WTC11 (cell line): ENCODE measurements around the gene LIMS1. TPM values are rescaled to one million over a fixed set of nuclear protein-coding genes. Genes with fewer than 3 reads are reported as not detected.

ENCODE experiments used
- ATAC-seq: fragments of 200-7000 bp; cut with Tn5 transposase; 2 replicates; pipeline ENCODE4 v1.10.0; 2021; ENCODE audit warnings: mild to moderate bottlenecking, moderate library complexity
- CTCF ChIA-PET: fragments of 300-600 bp; sonication (Branson Sonifier 250); formaldehyde crosslinking; loops from one replicate; lab custom pipeline; 2021; ENCODE audit warnings: antibody characterized with exemption; lab: Charles Lee
- POLR2A ChIA-PET: fragments of 350-600 bp; sonication (Branson Sonifier 250); formaldehyde crosslinking; loops from one replicate; lab custom pipeline; 2021; ENCODE audit warnings: antibody characterized with exemption; lab: Charles Lee
- DNase-seq: peaks from one replicate; pipeline ENCODE4 v3.0.0; 2021; ENCODE audit warnings: low spot score
- H3K27ac Mint-ChIP-seq: 2 replicates; pipeline ENCODE4 v1.8.0; 2021; ENCODE audit warnings: mixed read lengths
- H3K27me3 Mint-ChIP-seq: 2 replicates; pipeline ENCODE4 v1.8.0; 2021; ENCODE audit warnings: low read depth, mild to moderate bottlenecking, moderate library complexity, mixed read lengths
- H3K36me3 Mint-ChIP-seq: 2 replicates; pipeline ENCODE4 v1.8.0; 2021; ENCODE audit warnings: mixed read lengths
- H3K4me1 Mint-ChIP-seq: 2 replicates; pipeline ENCODE4 v1.8.0; 2022; ENCODE audit warnings: mixed read lengths
- H3K4me3 Mint-ChIP-seq: 2 replicates; pipeline ENCODE4 v1.8.0; 2021; ENCODE audit warnings: mild to moderate bottlenecking, moderate library complexity, mixed read lengths
- H3K9me3 Mint-ChIP-seq: 2 replicates; pipeline ENCODE4 v1.8.0; 2021; ENCODE audit warnings: mixed read lengths
- AFF4 ChIP-seq: sonication (generic); formaldehyde crosslinking; IDR thresholded peaks from 2 replicates; pipeline ENCODE4 v1.8.1; 2023; ENCODE audit warnings: mild to moderate bottlenecking, missing genetic modification reagents, borderline replicate concordance
- ATF3 ChIP-seq: sonication (generic); formaldehyde crosslinking; conservative IDR thresholded peaks from 2 replicates; pipeline ENCODE4 v1.8.1; 2022; ENCODE audit warnings: mild to moderate bottlenecking, missing genetic modification reagents
- EMX1 ChIP-seq: fragments of 250-450 bp; sonication (Bioruptor Pico); IDR thresholded peaks from 2 replicates; pipeline ENCODE4 v1.8.0; 2021; ENCODE audit warnings: mild to moderate bottlenecking
- GTF2I ChIP-seq: fragments of 250-450 bp; sonication (Bioruptor Pico); conservative IDR thresholded peaks from 2 replicates; pipeline ENCODE4 v1.4.0; 2021; ENCODE audit warnings: mild to moderate bottlenecking
- IRF2 ChIP-seq: sonication (generic); formaldehyde crosslinking; IDR thresholded peaks from 2 replicates; pipeline ENCODE4 v1.8.0; 2022; ENCODE audit warnings: low read depth, missing genetic modification reagents, borderline replicate concordance
- MYBL2 ChIP-seq: sonication (generic); formaldehyde crosslinking; IDR thresholded peaks from 2 replicates; pipeline ENCODE4 v1.8.1; 2023; ENCODE audit warnings: mild to moderate bottlenecking, moderate library complexity, missing genetic modification reagents
- NFE2L1 ChIP-seq: sonication (generic); formaldehyde crosslinking; IDR thresholded peaks from 2 replicates; pipeline ENCODE4 v1.8.1; 2023; ENCODE audit warnings: missing genetic modification reagents
- SMAD3 ChIP-seq: sonication (generic); formaldehyde crosslinking; IDR thresholded peaks from 2 replicates; pipeline ENCODE4 v1.8.0; 2022; ENCODE audit warnings: missing genetic modification reagents, mild to moderate bottlenecking, borderline replicate concordance
- SMAD4 ChIP-seq: sonication (generic); formaldehyde crosslinking; IDR thresholded peaks from 2 replicates; pipeline ENCODE4 v1.8.0; 2022; ENCODE audit warnings: mild to moderate bottlenecking, missing genetic modification reagents
- TEAD4 ChIP-seq: sonication (generic); formaldehyde crosslinking; IDR thresholded peaks from 2 replicates; pipeline ENCODE4 v1.8.0; 2022; ENCODE audit warnings: mild to moderate bottlenecking, missing genetic modification reagents
- ZMAT4 ChIP-seq: fragments of 250-450 bp; sonication (Bioruptor Pico); IDR thresholded peaks from 2 replicates; pipeline ENCODE4 v1.9.0; 2021; ENCODE audit warnings: mild to moderate bottlenecking
- ZNF121 ChIP-seq: sonication (generic); formaldehyde crosslinking; IDR thresholded peaks from 2 replicates; pipeline ENCODE4 v1.8.0; 2023; ENCODE audit warnings: missing genetic modification reagents
- ZNF138 ChIP-seq: sonication (generic); formaldehyde crosslinking; conservative IDR thresholded peaks from 2 replicates; pipeline ENCODE4 v1.8.1; 2022; ENCODE audit warnings: mild to moderate bottlenecking, moderate library complexity, missing genetic modification reagents
- ZNF263 ChIP-seq: sonication (generic); formaldehyde crosslinking; IDR thresholded peaks from 2 replicates; pipeline ENCODE4 v1.8.1; 2022; ENCODE audit warnings: low read depth, mild to moderate bottlenecking, moderate library complexity, missing genetic modification reagents
- ZNF425 ChIP-seq: fragments of 250-450 bp; sonication (Bioruptor Pico); conservative IDR thresholded peaks from 2 replicates; pipeline ENCODE4 v1.9.0; 2021; ENCODE audit warnings: mild to moderate bottlenecking
- total RNA-seq: library from RNA; stranded (reverse); gene quantifications from 3 replicates; pipeline ENCODE4 v1.2.3, GENCODE V29; 2021
- TF ChIP-seq, protein P1 (sequence below): sonication (generic); formaldehyde crosslinking; IDR thresholded peaks from 2 replicates; pipeline ENCODE4 v1.8.1; 2022; ENCODE audit warnings: mild to moderate bottlenecking, moderate library complexity, missing genetic modification reagents
- TF ChIP-seq, protein P2 (sequence below): sonication (generic); formaldehyde crosslinking; IDR thresholded peaks from 2 replicates; pipeline ENCODE4 v1.8.0; 2022; ENCODE audit warnings: mild to moderate bottlenecking, missing genetic modification reagents
- TF ChIP-seq, protein P3 (sequence below): fragments of 250-450 bp; sonication (Bioruptor Pico); IDR thresholded peaks from 2 replicates; pipeline ENCODE4 v1.8.0; 2021; ENCODE audit warnings: mild to moderate bottlenecking

LIMS1 gene
- total RNA-seq, 1 experiment from 2014 or later: 50.6 TPM

DNA sequence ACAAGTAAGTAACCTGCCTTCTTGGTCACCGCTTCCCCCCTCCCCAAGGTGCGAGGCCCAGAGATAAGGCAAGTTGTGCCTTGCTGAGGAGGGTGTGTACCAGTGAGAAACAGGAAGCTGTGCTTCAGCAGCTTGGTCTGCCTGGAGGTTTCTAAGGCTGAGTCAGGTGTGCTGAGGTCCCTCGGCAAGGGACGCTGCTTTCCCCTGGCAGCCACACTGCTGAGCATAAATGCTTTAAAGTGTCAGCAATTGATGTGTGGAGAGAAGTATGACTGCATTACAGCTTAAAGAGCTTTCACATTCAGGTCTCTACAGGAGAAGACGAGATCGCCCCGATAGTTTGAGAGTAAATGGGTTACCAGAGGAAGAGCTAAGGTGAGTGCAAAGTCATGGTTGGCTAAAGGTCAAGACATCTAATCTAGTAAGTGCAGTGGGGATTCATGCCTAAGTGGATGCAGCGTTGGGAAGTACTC, 86.9 kb downstream of the LIMS1 start (continued):
- TF ChIP-seq AFF4 (CRISPR knock-in tag): no peak
- no peak for TF ChIP-seq IRF2
- no peak for TF ChIP-seq ZNF263
- no peak for TF ChIP-seq GTF2I
- TF ChIP-seq, protein P1, sequence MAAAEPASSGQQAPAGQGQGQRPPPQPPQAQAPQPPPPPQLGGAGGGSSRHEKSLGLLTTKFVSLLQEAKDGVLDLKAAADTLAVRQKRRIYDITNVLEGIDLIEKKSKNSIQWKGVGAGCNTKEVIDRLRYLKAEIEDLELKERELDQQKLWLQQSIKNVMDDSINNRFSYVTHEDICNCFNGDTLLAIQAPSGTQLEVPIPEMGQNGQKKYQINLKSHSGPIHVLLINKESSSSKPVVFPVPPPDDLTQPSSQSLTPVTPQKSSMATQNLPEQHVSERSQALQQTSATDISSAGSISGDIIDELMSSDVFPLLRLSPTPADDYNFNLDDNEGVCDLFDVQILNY (CRISPR knock-in tag): no peak
- no peak for TF ChIP-seq NFE2L1 (CRISPR knock-in tag)
- TF ChIP-seq EMX1: no peak
- TF ChIP-seq, protein P2, sequence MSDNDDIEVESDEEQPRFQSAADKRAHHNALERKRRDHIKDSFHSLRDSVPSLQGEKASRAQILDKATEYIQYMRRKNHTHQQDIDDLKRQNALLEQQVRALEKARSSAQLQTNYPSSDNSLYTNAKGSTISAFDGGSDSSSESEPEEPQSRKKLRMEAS (CRISPR knock-in tag): peak; percentile 23; the same call in 1 of the 2 replicates

DNA sequence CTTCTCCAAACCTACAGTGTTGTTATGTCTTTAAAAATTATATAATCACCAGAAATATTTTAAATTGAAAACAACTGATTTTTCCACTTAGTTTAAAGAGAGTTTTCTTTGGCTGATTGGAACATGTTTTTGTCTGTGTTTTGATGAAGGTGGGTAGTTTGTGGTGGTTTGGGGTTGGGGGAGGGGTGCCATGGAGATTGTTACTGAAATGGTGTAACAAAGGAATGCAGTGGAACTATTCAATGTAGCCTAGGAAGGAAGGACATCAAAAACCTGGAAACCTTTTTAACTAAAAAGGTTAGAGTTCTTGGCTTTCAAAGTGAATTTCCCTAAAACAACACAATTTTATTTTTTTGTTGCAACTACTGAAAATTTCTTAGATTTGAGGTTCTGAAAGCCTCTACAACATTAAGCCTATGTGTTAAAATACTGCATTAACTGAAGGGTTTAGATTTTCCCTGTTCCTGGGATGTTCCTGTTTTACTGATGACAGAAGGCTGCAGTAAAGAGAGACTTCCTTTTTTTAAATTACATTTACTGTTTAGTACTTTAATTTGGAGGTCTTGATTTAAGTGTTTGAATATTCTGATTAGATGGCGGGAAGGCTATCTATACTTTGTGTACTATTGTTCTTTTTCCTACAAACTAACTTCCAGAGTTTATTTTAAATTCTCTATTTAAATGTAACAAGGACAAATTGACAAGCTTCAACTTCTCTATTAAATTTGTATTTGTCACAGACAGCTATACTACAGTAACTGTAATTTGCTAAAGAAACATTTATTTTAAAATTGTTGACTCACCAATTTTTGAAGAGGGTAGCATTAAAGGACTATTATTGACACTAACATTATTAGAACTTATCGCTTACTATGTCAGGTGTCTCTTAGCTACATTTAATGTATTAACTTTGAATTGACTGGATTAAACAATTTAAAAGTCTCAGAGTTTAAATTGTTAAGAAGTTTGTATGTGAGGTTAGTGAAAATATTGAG, 87.7 kb downstream of the LIMS1 start:
- H3K27ac Mint-ChIP-seq: peak overlapping the region; percentile 69
- TF ChIP-seq MYBL2 (CRISPR knock-in tag) (no peak), ZNF425 (CRISPR knock-in tag) (no peak), TEAD4 (CRISPR knock-in tag) (no peak), ZNF138 (CRISPR knock-in tag) (no peak), SMAD3 (no peak), ZNF121 (CRISPR knock-in tag) (no peak), SMAD4 (no peak), ZMAT4 (CRISPR knock-in tag) (no peak), ATF3 (CRISPR knock-in tag) (no peak)
- TF ChIP-seq, protein P3, sequence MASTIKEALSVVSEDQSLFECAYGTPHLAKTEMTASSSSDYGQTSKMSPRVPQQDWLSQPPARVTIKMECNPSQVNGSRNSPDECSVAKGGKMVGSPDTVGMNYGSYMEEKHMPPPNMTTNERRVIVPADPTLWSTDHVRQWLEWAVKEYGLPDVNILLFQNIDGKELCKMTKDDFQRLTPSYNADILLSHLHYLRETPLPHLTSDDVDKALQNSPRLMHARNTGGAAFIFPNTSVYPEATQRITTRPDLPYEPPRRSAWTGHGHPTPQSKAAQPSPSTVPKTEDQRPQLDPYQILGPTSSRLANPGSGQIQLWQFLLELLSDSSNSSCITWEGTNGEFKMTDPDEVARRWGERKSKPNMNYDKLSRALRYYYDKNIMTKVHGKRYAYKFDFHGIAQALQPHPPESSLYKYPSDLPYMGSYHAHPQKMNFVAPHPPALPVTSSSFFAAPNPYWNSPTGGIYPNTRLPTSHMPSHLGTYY (CRISPR knock-in tag): no peak
- ChIA-PET CTCF (interaction anchor here (1.2 to 1.7 kb wide), 5 partner anchors 12 to 38 kb away, joined by 3 to 34 read pairs (median 4); no protein-coding TSS in a partner anchor), POLR2A (interaction anchor here (0.9 to 1.6 kb wide), 3 partner anchors 7 to 14 kb away, joined by 3 to 7 read pairs (median 3); no protein-coding TSS in a partner anchor)
- peak overlapping the region; percentile 71 for H3K4me3 Mint-ChIP-seq
- DNase-seq (no peak), ATAC-seq (peak; percentile 40)
- peaks cover 74% of the 10 kb centered on the region for H3K4me1 Mint-ChIP-seq
- no peaks in the 10 kb centered on the region for H3K9me3 Mint-ChIP-seq
- no peaks in the 10 kb centered on the region for H3K27me3 Mint-ChIP-seq
- H3K36me3 Mint-ChIP-seq: no peaks in the 10 kb centered on the region
